Endodermal cell (in vitro differentiated cells): ENCODE measurements around the gene UGP2. TPM values are rescaled to one million over a fixed set of nuclear protein-coding genes. Genes with fewer than 3 reads are reported as not detected.

Experiments
- DNase-seq: peaks from one replicate; pipeline ENCODE4 v3.0.0-alpha.2; 2017
- H3K27ac ChIP-seq: 2 replicates; pipeline ENCODE4 v1.5.1; 2013; ENCODE audit warnings: mild to moderate bottlenecking, low read depth, low read length, moderate library complexity
- H3K27me3 ChIP-seq: 2 replicates; pipeline ENCODE4 v1.6.1; 2013; ENCODE audit warnings: mild to moderate bottlenecking, low read length, moderate library complexity; ENCODE audit not compliant: insufficient read depth, control insufficient read depth, poor library complexity, severe bottlenecking
- H3K36me3 ChIP-seq: 2 replicates; pipeline ENCODE4 v1.7.0; 2013; ENCODE audit warnings: mild to moderate bottlenecking, low read length, moderate library complexity; ENCODE audit not compliant: control insufficient read depth, insufficient read depth
- H3K4me1 ChIP-seq: one replicate; pipeline ENCODE4 v1.7.0; 2013; ENCODE audit warnings: low read length; ENCODE audit not compliant: control insufficient read depth, insufficient read depth
- H3K4me3 ChIP-seq: 2 replicates; pipeline ENCODE4 v1.5.1; 2013; ENCODE audit warnings: mild to moderate bottlenecking, low read length, moderate library complexity
- H3K9ac ChIP-seq: 2 replicates; pipeline ENCODE4 v1.6.1; 2013; ENCODE audit warnings: mild to moderate bottlenecking, low read length, moderate library complexity; ENCODE audit not compliant: poor library complexity, severe bottlenecking; ENCODE audit errors: extremely low read depth
- H3K9me3 ChIP-seq: 2 replicates; pipeline ENCODE4 v1.6.1; 2013; ENCODE audit warnings: mild to moderate bottlenecking, low read length, moderate library complexity; ENCODE audit not compliant: control insufficient read depth
- H3K27ac Mint-ChIP-seq: 2 replicates; pipeline ENCODE4 v1.8.0; 2020; ENCODE audit warnings: mixed read lengths
- H3K27me3 Mint-ChIP-seq: 2 replicates; pipeline ENCODE4 v1.8.0; 2021; ENCODE audit warnings: mild to moderate bottlenecking, mixed read lengths; ENCODE audit not compliant: insufficient read depth
- H3K36me3 Mint-ChIP-seq: 2 replicates; pipeline ENCODE4 v1.8.0; 2020; ENCODE audit warnings: low read depth, mixed read lengths
- H3K4me1 Mint-ChIP-seq: 2 replicates; pipeline ENCODE4 v1.8.0; 2020; ENCODE audit warnings: mixed read lengths
- H3K4me3 Mint-ChIP-seq: 2 replicates; pipeline ENCODE4 v1.8.0; 2020; ENCODE audit warnings: mild to moderate bottlenecking, moderate library complexity, mixed read lengths
- H3K9me3 Mint-ChIP-seq: 2 replicates; pipeline ENCODE4 v1.8.0; 2020; ENCODE audit warnings: mild to moderate bottlenecking, mixed read lengths
- WGBS, 2 experiments: methylation state at CpG; one replicate each; pipeline versions ENCODE4 v1.1.5 to v1.1.7; 2013; ENCODE audit warnings: missing lambda C conversion rate in 2 of 2, mixed read lengths in 1 of 2; ENCODE audit not compliant: insufficient coverage in 1 of 2, insufficient read length in 1 of 2; 5-methylcytosine and 5-hydroxymethylcytosine counted together
- long read RNA-seq, 4 experiments: library from polyadenylated mRNA in 2 of 4; library from RNA in 1 of 4; library from capped mRNA in 1 of 4; stranded (forward) in 3 of 4; unstranded in 1 of 4; transcript quantifications; one replicate each; pipeline ENCODE4 v2.0.0, GENCODE V29; 2020 to 2021; ENCODE audit warnings: inconsistent platforms in 1 of 4
- polyA plus RNA-seq, 2 experiments: library from polyadenylated mRNA; stranded (reverse); fragments of 50-300 nt; gene quantifications; one replicate each; pipeline ENCODE4 v1.2.3, GENCODE V29; 2013
- total RNA-seq, 2 donors: library from RNA; stranded (reverse); fragmentation: NEBNext Ultra II Directional in 1 of 2; extraction: Animal tissue kit (Norgen Biotek cat#: 25700) in 1 of 2; gene quantifications; 2 replicates in 1 of 2; 3 replicates in 1 of 2; pipeline ENCODE4 v1.2.1, GENCODE V29; 2021
- TF ChIP-seq, protein P1 (sequence below): fragments of 200-600 bp; sonication (generic); conservative IDR thresholded peaks from 2 replicates; pipeline ENCODE4 v1.5.0; 2021; ENCODE audit warnings: antibody characterized with exemption, mild to moderate bottlenecking

Gene UGP2
- 100 to 1,000 TPM; 104 to 136 TPM for total RNA-seq
- polyA plus RNA-seq (2013, experiment 1 of 2): 118 TPM
- polyA plus RNA-seq (2013, experiment 2 of 2): 86.8 TPM
- long read RNA-seq, experiment 1, transcript UGP2-201 (10 exons, 2,338 nt): minor isoform, 8 of 59 reads
- long read RNA-seq, experiment 1, transcript UGP2-202 (10 exons, 2,136 nt): major isoform, 31 of 59 reads
- long read RNA-seq, experiment 1, partial matches to known transcripts: 14 of 59 reads
- long read RNA-seq, experiment 1, other reads (novel, unspliced or antisense): 6 of 59 reads
- long read RNA-seq, experiment 2, transcript UGP2-202 (10 exons, 2,136 nt): major isoform, 147 of 198 reads
- long read RNA-seq, experiment 2, transcript UGP2-201 (10 exons, 2,338 nt): minor isoform, 27 of 198 reads
- long read RNA-seq, experiment 2, partial matches to known transcripts: 2 of 198 reads
- long read RNA-seq, experiment 2, other reads (novel, unspliced or antisense): 18 of 198 reads
- long read RNA-seq, experiment 3, transcript UGP2-201 (10 exons, 2,338 nt): major isoform, 327 of 642 reads
- long read RNA-seq, experiment 3, transcript UGP2-207 (11 exons, 2,057 nt): minor isoform, 10 of 642 reads
- long read RNA-seq, experiment 3, transcript UGP2-202 (10 exons, 2,136 nt): minor isoform, 246 of 642 reads
- long read RNA-seq, experiment 3, partial matches to known transcripts: 12 of 642 reads
- long read RNA-seq, experiment 3, other reads (novel, unspliced or antisense): 46 of 642 reads
- long read RNA-seq, experiment 4, transcript UGP2-201 (10 exons, 2,338 nt): minor isoform, 44 of 292 reads
- long read RNA-seq, experiment 4, transcript UGP2-202 (10 exons, 2,136 nt): major isoform, 213 of 292 reads
- long read RNA-seq, experiment 4, transcript UGP2-207 (11 exons, 2,057 nt): minor isoform, 6 of 292 reads
- long read RNA-seq, experiment 4, partial matches to known transcripts: 8 of 292 reads
- long read RNA-seq, experiment 4, other reads (novel, unspliced or antisense): 21 of 292 reads

DNA sequence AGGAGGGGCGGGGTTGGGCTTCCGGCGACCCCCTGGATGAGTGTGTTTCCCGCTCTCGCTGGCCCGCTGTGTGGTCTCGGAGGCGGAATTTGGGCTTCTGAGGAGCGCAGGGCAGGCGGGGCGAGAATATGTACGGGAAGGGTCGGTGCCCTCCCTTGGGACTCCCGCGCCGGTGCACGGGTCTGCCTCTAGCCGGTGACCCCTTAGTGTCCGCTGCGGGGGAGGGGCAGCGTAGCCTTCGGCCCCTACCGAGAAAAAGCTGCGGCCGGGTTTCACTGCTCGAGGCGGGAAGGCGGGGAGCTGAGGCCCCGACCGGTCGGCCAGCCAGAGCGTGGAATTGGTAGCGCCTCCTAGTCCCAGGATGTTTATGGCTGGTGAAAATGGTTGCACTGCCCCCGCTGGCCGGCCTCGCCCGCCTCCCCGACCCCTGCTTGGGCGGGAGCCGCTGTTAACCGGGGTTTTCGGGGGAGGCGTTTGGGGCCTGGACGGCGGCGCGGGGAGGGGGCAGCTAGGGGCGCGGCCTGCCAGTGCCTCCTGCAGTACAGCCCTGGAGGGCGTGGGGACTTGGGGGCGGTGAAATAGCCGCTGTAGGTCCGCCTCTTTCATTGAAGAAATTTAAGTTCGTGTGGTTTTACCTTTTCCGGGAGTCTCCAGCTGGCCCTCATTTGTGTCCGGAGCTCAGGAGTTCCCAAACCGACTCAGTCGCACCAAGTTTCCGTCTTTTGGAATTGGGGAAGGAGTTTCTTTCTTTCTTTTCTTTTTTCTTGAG lies at the start of gene UGP2:
TSS of gene UGP2 (plus strand) at position 643 of the 769 bp plus-strand sequence. CDS start 290 bp downstream, outside the sequence.
- Histone ChIP-seq H3K27ac (peak within 1 kb of the TSS; percentile 95), H3K4me1 (no peaks in the 10 kb centered on the region), H3K9ac (peak within 1 kb of the TSS; percentile 68), H3K4me3 (peak within 1 kb of the TSS; percentile 94), H3K27me3 (no peaks in the 10 kb centered on the region), H3K9me3 (no peaks in the 10 kb centered on the region), H3K36me3 (no peaks in the 10 kb centered on the region)
- Mint-ChIP-seq H3K4me3 (peak within 1 kb of the TSS; percentile 98), H3K27me3 (no peaks in the 10 kb centered on the region), H3K9me3 (no peaks in the 10 kb centered on the region), H3K27ac (peak within 1 kb of the TSS; percentile 99), H3K4me1 (peaks cover 44% of the 10 kb centered on the region), H3K36me3 (no peaks in the 10 kb centered on the region)
- TF ChIP-seq, protein P1, sequence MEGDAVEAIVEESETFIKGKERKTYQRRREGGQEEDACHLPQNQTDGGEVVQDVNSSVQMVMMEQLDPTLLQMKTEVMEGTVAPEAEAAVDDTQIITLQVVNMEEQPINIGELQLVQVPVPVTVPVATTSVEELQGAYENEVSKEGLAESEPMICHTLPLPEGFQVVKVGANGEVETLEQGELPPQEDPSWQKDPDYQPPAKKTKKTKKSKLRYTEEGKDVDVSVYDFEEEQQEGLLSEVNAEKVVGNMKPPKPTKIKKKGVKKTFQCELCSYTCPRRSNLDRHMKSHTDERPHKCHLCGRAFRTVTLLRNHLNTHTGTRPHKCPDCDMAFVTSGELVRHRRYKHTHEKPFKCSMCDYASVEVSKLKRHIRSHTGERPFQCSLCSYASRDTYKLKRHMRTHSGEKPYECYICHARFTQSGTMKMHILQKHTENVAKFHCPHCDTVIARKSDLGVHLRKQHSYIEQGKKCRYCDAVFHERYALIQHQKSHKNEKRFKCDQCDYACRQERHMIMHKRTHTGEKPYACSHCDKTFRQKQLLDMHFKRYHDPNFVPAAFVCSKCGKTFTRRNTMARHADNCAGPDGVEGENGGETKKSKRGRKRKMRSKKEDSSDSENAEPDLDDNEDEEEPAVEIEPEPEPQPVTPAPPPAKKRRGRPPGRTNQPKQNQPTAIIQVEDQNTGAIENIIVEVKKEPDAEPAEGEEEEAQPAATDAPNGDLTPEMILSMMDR: peak; percentile 50
- 0% methylated on average over 22 to 59 of the region's 59 CpGs for WGBS, 2 experiments
- peak; percentile 96 for DNase-seq

DNA sequence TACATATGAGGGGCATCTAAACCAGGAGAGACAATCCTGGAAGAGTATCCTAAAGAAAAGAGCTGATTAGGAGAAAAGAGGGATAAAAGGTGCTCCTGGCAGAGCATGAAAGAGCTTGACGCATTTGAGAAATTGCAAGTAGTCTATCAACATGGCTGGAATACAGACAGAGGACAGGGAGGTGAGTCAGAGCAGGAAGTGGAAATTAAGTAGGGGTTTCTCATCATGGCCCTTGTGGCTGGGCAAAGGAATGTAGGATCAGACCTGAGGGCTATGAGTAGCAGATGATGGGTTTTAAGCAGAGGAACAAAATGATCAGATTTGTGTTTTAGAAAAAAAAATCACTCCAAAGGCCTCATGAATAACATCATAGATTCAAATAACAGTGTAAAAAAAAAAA lies 49.2 kb upstream of the UGP2 start:
- no peaks in the 10 kb centered on the region for H3K9me3 ChIP-seq
- Mint-ChIP-seq H3K4me3 (no peak overlapping the region), H3K27me3 (no peaks in the 10 kb centered on the region), H3K36me3 (no peaks in the 10 kb centered on the region), H3K27ac (no peak overlapping the region), H3K4me1 (peaks cover 4% of the 10 kb centered on the region), H3K9me3 (no peaks in the 10 kb centered on the region)
- WGBS, 2 experiments: 97 to 100% methylated on average over 1 of the region's 1 CpG
- no peaks in the 10 kb centered on the region for H3K4me1 ChIP-seq
- no peak overlapping the region for H3K4me3 ChIP-seq
- no peaks in the 10 kb centered on the region for H3K27me3 ChIP-seq
- DNase-seq: no peak
- H3K9ac ChIP-seq: no peak overlapping the region
- TF ChIP-seq, protein P1: no peak
- no peaks in the 10 kb centered on the region for H3K36me3 ChIP-seq
- no peak overlapping the region for H3K27ac ChIP-seq

DNA sequence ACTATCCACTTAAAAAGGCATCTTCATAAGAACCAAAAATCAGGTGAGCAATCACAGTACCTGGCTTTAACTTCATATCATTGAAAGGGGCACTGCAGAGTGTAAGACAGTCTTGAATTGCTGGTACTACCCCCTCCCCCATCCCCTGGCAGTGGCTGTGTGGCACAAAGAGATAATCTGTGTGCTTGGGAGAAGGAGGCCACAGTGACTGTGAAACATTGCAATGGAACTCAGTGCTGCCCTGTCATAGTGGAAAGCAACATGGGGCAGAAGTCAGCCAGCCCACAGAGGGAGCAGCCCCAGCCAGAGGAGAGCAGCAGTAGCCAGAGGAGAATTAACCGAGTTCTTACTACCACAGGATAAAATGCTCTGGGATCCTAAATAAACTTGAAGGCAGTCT lies 45.3 kb upstream of the UGP2 start:
- Histone ChIP-seq H3K36me3 (no peaks in the 10 kb centered on the region), H3K4me3 (no peak overlapping the region), H3K27me3 (no peaks in the 10 kb centered on the region), H3K9me3 (no peaks in the 10 kb centered on the region), H3K4me1 (no peaks in the 10 kb centered on the region), H3K27ac (no peak overlapping the region), H3K9ac (no peak overlapping the region)
- H3K27me3 Mint-ChIP-seq: no peaks in the 10 kb centered on the region
- H3K4me3 Mint-ChIP-seq: no peak overlapping the region
- TF ChIP-seq, protein P1: no peak
- H3K27ac Mint-ChIP-seq: no peak overlapping the region
- no peaks in the 10 kb centered on the region for H3K9me3 Mint-ChIP-seq
- H3K36me3 Mint-ChIP-seq: no peaks in the 10 kb centered on the region
- peaks cover 4% of the 10 kb centered on the region for H3K4me1 Mint-ChIP-seq
- WGBS, 2 experiments: 97 to 100% methylated on average over 1 of the region's 1 CpG
- DNase-seq: no peak
